Fibroblast of skin of left biceps (primary cell): ENCODE results near the gene SNAI3.

Source experiments
- DNase-seq, 2 experiments: peaks; one replicate each; pipeline ENCODE4 v3.0.0-alpha.2; 2013; ENCODE audit warnings: low read depth in 2 of 2

SNAI3 gene

DNA sequence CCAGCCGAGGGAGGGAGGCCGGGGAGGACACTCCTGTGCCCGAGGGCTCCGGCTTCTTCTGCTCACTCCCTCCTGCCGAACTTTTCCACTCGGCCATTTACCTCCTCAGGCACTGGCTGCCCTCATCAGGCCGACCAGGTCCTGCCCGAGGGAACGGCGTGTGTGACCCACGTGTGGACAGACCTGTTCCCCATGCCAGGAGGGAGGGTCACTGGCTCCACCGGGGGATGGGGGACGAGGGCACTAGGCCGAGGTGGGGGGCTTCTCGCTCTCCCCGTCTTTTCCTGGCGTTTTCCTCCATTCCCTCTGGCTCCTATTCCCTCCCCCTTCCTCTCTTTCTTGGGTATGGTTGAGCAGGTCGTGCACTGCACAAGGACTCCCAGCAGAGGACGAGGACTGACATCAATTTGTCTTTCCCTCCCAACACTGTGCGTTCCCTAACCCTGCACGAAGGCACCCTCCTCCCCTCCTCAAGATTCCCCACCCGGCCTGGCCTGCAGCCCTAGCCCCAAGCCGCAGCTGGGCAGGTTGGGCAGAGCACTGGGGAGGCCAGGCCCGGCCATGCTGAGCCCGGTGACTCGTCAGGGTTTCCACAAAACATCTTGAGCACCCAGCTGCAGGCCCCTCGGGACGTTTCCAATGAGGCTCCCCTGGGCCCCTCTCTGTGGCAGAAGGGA lies 51.2 kb downstream of the SNAI3 start:
- DNase-seq: no peak

GRCh38 chr16:88634141-88634993 lies 51.9 kb downstream of the SNAI3 start:
- DNase-seq: no peak

GRCh38 chr16:88633684-88634140 lies 52.6 kb downstream of the SNAI3 start:
- DNase-seq: no peak

DNA sequence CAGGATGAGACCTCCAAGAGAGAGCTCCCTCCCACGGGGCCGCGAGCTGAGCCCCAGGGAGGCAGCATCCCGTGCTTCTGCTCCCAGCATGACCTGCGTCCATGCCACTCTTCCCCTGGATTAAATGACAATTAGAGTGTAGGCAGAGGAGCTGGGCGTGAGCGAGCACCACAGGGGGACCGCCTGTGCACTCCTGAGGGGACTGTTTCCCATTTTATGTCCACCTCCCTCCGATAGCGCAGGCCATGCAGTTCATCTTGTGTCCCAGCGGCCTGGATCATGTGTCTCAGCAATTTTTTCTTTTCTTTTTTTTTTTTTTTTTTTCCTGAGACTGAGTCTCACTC lies 53.7 kb downstream of the SNAI3 start:
- DNase-seq: no peak

DNA sequence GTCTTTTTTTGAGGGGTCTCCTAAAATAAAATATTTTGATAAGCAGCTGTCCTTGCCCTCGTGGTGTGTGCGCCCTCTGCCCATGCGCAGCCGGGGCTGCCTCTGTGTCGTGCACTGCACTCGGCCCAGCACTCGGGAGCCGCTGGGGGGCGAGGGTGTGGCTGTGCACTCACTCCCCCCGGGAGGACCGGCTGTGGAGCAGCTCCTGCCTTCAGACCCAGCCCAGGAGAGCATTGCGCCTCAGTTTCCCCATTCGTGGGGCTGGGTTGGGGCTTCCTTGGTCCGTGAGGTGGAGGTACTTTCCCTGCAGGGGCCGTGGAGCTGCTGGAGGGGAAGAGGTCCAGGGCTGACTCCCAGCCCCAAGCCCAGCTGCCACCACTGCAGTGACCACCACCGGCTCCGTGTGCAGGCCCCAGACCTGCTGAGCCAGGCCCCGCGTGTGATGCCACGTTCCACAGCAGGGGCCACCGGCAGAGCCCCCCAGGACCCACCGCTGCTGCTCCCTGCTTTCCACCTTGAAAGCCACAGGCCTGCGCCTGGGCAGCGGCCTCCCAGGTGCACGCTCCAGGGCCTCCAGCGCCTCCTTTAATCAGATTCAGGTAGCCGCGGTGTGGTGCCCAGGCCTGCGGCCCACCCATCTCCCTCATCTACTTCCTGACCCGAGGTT lies 54.3 kb downstream of the SNAI3 start:
- DNase-seq: no peak

GRCh38 chr16:88631384-88631783 lies 54.9 kb downstream of the SNAI3 start:
- DNase-seq: no peak

- no peak for DNase-seq
Observed at GRCh38 chr16:88630941-88631340, 55.4 kb downstream of the SNAI3 start.

DNA sequence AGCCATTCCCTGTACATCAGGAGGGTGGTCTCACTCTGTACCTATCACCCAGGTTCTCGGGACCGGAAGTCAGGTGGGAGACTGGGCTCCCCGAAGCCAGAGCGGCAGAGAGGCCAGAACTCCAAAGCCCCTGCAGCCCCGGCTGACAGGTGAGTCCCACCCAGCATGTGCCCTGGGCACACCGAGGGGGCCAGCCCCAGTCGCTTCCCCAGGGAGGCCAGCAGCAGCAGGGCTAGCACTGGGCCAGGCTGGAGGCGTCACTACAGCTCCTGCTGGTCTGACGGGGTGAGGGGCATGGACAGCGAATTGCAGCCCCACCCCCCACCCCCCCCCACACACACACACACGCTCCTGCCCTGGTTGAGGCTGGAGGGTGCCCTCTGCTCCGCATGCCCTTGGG lies 55.9 kb downstream of the SNAI3 start:
- no peak for DNase-seq

DNA sequence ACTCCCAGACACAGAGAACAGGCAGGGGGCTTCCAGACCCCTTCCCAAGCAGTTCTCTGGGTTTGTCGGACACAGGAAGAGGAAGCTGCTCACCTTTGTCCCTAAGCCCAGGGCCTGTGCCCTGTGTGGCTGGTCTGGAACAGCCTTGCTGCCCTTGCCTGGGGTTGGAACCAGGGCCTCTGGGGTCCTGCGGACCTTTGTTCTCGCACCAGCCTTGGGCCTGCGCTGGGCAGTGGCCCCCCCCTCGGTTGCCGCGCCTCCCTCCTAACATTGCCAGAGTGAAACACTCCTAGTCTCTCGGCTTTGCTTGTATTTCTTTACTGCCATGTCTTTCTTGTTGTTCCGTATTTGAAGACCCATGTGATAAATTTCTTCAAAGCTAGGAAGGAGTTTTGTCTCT lies 56.5 kb downstream of the SNAI3 start:
- no peak for DNase-seq

- no peak for DNase-seq
Observed at GRCh38 chr16:88628512-88628974, 57.8 kb downstream of the SNAI3 start.
